ENCODE measurements around the gene LRRC59.

LRRC59 gene

GRCh38 chr17:50372222-50372757, 25.0 kb downstream of the LRRC59 start:
- H3K27me3 Mint-ChIP-seq (ENCODE audit: low read depth): no peaks in the 10 kb centered on the region
- H3K4me1 Mint-ChIP-seq: peaks cover 21% of the 10 kb centered on the region
- peak overlapping the region; percentile 96 to 98 (median 97) for H3K4me3 Mint-ChIP-seq
- no peaks in the 10 kb centered on the region for H3K9me3 Mint-ChIP-seq
- no peak for TF ChIP-seq CTCF (IDR thresholded peaks at IDR 0.05; ENCODE audit: unreplicated experiment in 3 of 3)
- H3K27ac Mint-ChIP-seq: peak overlapping the region; percentile 92 to 98 (median 98)
- H3K36me3 Mint-ChIP-seq (ENCODE audit: low read depth): peaks cover 46% of the 10 kb centered on the region

GRCh38 chr17:50371526-50371925, 25.8 kb downstream of the LRRC59 start:
- no peaks in the 10 kb centered on the region for H3K27me3 Mint-ChIP-seq (ENCODE audit: low read depth)
- no peak for TF ChIP-seq CTCF (IDR thresholded peaks at IDR 0.05; ENCODE audit: unreplicated experiment in 3 of 3)
- peaks cover 21% of the 10 kb centered on the region for H3K4me1 Mint-ChIP-seq
- peaks cover 46% of the 10 kb centered on the region for H3K36me3 Mint-ChIP-seq (ENCODE audit: low read depth)
- peak overlapping the region; percentile 96 to 98 (median 97) for H3K4me3 Mint-ChIP-seq
- H3K27ac Mint-ChIP-seq: peak overlapping the region in 1 of 3 experiments; percentile 47
- H3K9me3 Mint-ChIP-seq: no peaks in the 10 kb centered on the region

GRCh38 chr17:50370052-50370451, 27.3 kb downstream of the LRRC59 start:
- TF ChIP-seq CTCF (IDR thresholded peaks at IDR 0.05; ENCODE audit: unreplicated experiment in 3 of 3): no peak
- Mint-ChIP-seq H3K4me3 (peak overlapping the region; percentile 52 to 75 (median 57)), H3K27ac (no peak overlapping the region), H3K27me3 (ENCODE audit: low read depth) (no peaks in the 10 kb centered on the region), H3K4me1 (peaks cover 21% of the 10 kb centered on the region), H3K9me3 (no peaks in the 10 kb centered on the region), H3K36me3 (ENCODE audit: low read depth) (peaks cover 50% of the 10 kb centered on the region)

- peak overlapping the region in 1 of 3 experiments; percentile 27 for H3K27ac Mint-ChIP-seq
- no peak for TF ChIP-seq CTCF (IDR thresholded peaks at IDR 0.05; ENCODE audit: unreplicated experiment in 3 of 3)
- H3K27me3 Mint-ChIP-seq (ENCODE audit: low read depth): no peaks in the 10 kb centered on the region
- H3K9me3 Mint-ChIP-seq: no peaks in the 10 kb centered on the region
- peaks cover 44% of the 10 kb centered on the region for H3K36me3 Mint-ChIP-seq (ENCODE audit: low read depth)
- H3K4me1 Mint-ChIP-seq: peaks cover 23% of the 10 kb centered on the region
- H3K4me3 Mint-ChIP-seq: no peak overlapping the region
Observed at GRCh38 chr17:50367401-50367800, 29.9 kb downstream of the LRRC59 start.

GRCh38 chr17:50365649-50366393, 31.5 kb downstream of the LRRC59 start:
- H3K4me3 Mint-ChIP-seq: no peak overlapping the region
- no peak overlapping the region for H3K27ac Mint-ChIP-seq
- H3K9me3 Mint-ChIP-seq: no peaks in the 10 kb centered on the region
- H3K36me3 Mint-ChIP-seq (ENCODE audit: low read depth): peaks cover 35% of the 10 kb centered on the region
- no peaks in the 10 kb centered on the region for H3K27me3 Mint-ChIP-seq (ENCODE audit: low read depth)
- TF ChIP-seq CTCF (IDR thresholded peaks at IDR 0.05; ENCODE audit: unreplicated experiment in 3 of 3): no peak
- H3K4me1 Mint-ChIP-seq: peaks cover 18% of the 10 kb centered on the region

- no peak for TF ChIP-seq CTCF (IDR thresholded peaks at IDR 0.05; ENCODE audit: unreplicated experiment in 3 of 3)
- peaks cover 31% of the 10 kb centered on the region for H3K36me3 Mint-ChIP-seq (ENCODE audit: low read depth)
- no peak overlapping the region for H3K4me3 Mint-ChIP-seq
- H3K4me1 Mint-ChIP-seq: peaks cover 18% of the 10 kb centered on the region
- no peak overlapping the region for H3K27ac Mint-ChIP-seq
- no peaks in the 10 kb centered on the region for H3K9me3 Mint-ChIP-seq
- no peaks in the 10 kb centered on the region for H3K27me3 Mint-ChIP-seq (ENCODE audit: low read depth)
Observed at GRCh38 chr17:50365165-50365564, 32.2 kb downstream of the LRRC59 start.

All from nephron (organoid).